ENCODE measurements around the gene SERPINF2. TPM values are rescaled to one million over a fixed set of nuclear protein-coding genes. Genes with fewer than 3 reads are reported as not detected.

Gene SERPINF2
- polyA plus RNA-seq, 1 donor from 2014 or later = not detected

DNA sequence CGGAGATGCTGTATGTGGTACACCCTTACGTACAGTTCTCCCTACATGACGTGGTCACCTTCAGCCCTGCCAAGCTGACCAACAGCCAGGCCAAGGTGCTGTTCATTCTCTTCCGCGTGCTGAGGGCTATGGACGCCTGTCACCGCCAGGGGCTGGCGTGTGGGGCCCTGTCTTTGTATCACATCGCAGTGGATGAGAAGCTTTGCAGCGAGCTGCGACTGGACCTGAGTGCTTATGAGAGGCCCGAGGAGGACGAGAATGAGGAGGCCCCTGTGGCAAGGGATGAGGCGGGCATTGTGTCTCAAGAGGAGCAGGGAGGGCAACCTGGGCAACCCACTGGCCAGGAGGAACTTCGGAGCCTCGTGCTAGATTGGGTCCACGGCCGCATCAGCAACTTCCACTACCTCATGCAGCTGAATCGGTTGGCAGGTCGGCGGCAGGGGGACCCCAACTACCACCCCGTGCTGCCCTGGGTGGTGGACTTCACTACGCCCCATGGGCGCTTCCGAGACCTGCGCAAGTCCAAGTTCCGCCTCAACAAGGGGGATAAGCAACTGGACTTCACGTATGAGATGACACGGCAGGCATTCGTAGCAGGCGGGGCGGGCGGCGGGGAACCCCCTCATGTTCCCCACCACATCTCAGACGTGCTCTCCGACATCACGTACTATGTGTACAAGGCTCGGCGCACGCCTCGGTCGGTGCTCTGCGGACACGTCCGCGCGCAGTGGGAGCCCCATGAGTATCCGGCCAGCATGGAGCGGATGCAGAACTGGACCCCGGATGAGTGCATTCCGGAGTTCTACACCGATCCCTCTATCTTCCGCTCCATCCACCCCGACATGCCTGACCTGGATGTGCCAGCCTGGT lies 16.8 kb upstream of the SERPINF2 start:
- Histone ChIP-seq H3K9me2 (ENCODE audit: insufficient read depth, low read length) (no peaks in the 10 kb centered on the region), H3K9ac (ENCODE audit: low read length) (no peak overlapping the region), H3F3A (ENCODE audit: insufficient read depth, low read length, poor library complexity, severe bottlenecking) (no peaks in the 10 kb centered on the region), H4K20me1 (ENCODE audit: insufficient read depth) (no peaks in the 10 kb centered on the region), H3K36me3 (ENCODE audit: insufficient read depth, low read length) (no peaks in the 10 kb centered on the region), H3K4me2 (ENCODE audit: low read length) (no peak overlapping the region), H3K9me3 (ENCODE audit: low read length) (no peaks in the 10 kb centered on the region), H3K27me3 (ENCODE audit: insufficient read depth, low read depth, low read length) (no peaks in the 10 kb centered on the region), H2AFZ (ENCODE audit: low read depth, low read length) (no peak overlapping the region), H3K27ac (ENCODE audit: low read length) (no peak overlapping the region), H3K4me3 (ENCODE audit: low read length) (peak overlapping the region; percentile 80), H3K79me2 (replicated peaks; ENCODE audit: insufficient read depth, low read length) (no peaks in the 10 kb centered on the region)
- TF ChIP-seq SMC3 (conservative IDR thresholded peaks at IDR 0.05; ENCODE audit: poor library complexity) (no peak), RAD21 (conservative IDR thresholded peaks at IDR 0.05) (no peak), TAF1 (IDR thresholded peaks at IDR 0.05; ENCODE audit: low read depth) (no peak), POLR2AphosphoS5 (IDR thresholded peaks at IDR 0.05) (no peak), EP300 (conservative IDR thresholded peaks at IDR 0.05; ENCODE audit: poor library complexity, severe bottlenecking) (no peak), MXI1 (conservative IDR thresholded peaks at IDR 0.05; ENCODE audit: poor library complexity, severe bottlenecking) (no peak), EZH2 (IDR thresholded peaks at IDR 0.05; ENCODE audit: borderline replicate concordance, insufficient read depth, low read length, poor library complexity, severe bottlenecking) (no peak)
- TF ChIP-seq, protein P1, sequence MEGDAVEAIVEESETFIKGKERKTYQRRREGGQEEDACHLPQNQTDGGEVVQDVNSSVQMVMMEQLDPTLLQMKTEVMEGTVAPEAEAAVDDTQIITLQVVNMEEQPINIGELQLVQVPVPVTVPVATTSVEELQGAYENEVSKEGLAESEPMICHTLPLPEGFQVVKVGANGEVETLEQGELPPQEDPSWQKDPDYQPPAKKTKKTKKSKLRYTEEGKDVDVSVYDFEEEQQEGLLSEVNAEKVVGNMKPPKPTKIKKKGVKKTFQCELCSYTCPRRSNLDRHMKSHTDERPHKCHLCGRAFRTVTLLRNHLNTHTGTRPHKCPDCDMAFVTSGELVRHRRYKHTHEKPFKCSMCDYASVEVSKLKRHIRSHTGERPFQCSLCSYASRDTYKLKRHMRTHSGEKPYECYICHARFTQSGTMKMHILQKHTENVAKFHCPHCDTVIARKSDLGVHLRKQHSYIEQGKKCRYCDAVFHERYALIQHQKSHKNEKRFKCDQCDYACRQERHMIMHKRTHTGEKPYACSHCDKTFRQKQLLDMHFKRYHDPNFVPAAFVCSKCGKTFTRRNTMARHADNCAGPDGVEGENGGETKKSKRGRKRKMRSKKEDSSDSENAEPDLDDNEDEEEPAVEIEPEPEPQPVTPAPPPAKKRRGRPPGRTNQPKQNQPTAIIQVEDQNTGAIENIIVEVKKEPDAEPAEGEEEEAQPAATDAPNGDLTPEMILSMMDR (IDR thresholded peaks at IDR 0.05; ENCODE audit: poor library complexity, severe bottlenecking) = no peak
- TF ChIP-seq, protein P2, sequence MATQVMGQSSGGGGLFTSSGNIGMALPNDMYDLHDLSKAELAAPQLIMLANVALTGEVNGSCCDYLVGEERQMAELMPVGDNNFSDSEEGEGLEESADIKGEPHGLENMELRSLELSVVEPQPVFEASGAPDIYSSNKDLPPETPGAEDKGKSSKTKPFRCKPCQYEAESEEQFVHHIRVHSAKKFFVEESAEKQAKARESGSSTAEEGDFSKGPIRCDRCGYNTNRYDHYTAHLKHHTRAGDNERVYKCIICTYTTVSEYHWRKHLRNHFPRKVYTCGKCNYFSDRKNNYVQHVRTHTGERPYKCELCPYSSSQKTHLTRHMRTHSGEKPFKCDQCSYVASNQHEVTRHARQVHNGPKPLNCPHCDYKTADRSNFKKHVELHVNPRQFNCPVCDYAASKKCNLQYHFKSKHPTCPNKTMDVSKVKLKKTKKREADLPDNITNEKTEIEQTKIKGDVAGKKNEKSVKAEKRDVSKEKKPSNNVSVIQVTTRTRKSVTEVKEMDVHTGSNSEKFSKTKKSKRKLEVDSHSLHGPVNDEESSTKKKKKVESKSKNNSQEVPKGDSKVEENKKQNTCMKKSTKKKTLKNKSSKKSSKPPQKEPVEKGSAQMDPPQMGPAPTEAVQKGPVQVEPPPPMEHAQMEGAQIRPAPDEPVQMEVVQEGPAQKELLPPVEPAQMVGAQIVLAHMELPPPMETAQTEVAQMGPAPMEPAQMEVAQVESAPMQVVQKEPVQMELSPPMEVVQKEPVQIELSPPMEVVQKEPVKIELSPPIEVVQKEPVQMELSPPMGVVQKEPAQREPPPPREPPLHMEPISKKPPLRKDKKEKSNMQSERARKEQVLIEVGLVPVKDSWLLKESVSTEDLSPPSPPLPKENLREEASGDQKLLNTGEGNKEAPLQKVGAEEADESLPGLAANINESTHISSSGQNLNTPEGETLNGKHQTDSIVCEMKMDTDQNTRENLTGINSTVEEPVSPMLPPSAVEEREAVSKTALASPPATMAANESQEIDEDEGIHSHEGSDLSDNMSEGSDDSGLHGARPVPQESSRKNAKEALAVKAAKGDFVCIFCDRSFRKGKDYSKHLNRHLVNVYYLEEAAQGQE (IDR thresholded peaks at IDR 0.05; ENCODE audit: borderline replicate concordance) = no peak

DNA sequence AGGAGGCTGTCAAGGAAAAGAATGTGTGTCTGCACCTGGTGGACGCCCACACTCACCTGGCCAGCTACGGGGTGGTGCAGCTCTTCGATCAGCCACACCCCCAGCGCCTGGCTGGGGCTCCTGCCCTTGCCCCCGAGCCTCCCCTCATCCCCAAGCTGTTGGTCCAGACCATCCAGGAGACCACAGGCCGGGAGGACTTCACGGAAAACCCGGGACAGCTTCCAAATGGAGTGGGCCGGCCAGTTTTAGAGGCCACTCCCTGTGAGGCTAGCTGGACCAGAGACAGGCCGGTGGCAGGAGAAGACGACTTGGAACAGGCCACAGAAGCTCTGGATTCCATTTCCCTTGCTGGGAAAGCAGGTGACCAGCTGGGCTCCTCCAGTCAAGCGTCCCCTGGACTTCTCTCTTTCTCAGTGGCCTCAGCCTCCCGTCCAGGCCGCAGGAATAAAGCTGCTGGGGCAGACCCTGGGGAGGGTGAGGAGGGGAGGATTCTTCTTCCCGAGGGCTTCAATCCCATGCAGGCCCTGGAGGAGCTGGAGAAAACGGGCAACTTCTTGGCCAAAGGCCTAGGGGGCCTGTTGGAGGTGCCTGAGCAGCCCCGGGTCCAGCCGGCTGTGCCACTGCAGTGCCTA lies 15.9 kb upstream of the SERPINF2 start:
- H2AFZ ChIP-seq (ENCODE audit: low read depth, low read length) = no peak overlapping the region
- no peaks in the 10 kb centered on the region for H3K9me2 ChIP-seq (ENCODE audit: insufficient read depth, low read length)
- H3F3A ChIP-seq (ENCODE audit: insufficient read depth, low read length, poor library complexity, severe bottlenecking) = no peaks in the 10 kb centered on the region
- H3K27me3 ChIP-seq (ENCODE audit: insufficient read depth, low read depth, low read length) = no peaks in the 10 kb centered on the region
- no peak overlapping the region for H3K4me3 ChIP-seq (ENCODE audit: low read length)
- no peak overlapping the region for H3K27ac ChIP-seq (ENCODE audit: low read length)
- H4K20me1 ChIP-seq (ENCODE audit: insufficient read depth) = no peaks in the 10 kb centered on the region
- H3K79me2 ChIP-seq (replicated peaks; ENCODE audit: insufficient read depth, low read length) = no peaks in the 10 kb centered on the region
- TF ChIP-seq, protein P1 (IDR thresholded peaks at IDR 0.05; ENCODE audit: poor library complexity, severe bottlenecking) = no peak
- TF ChIP-seq RAD21 (conservative IDR thresholded peaks at IDR 0.05) (no peak), SMC3 (conservative IDR thresholded peaks at IDR 0.05; ENCODE audit: poor library complexity) (no peak), POLR2AphosphoS5 (IDR thresholded peaks at IDR 0.05) (no peak), EZH2 (IDR thresholded peaks at IDR 0.05; ENCODE audit: borderline replicate concordance, insufficient read depth, low read length, poor library complexity, severe bottlenecking) (no peak), TAF1 (IDR thresholded peaks at IDR 0.05; ENCODE audit: low read depth) (no peak), EP300 (conservative IDR thresholded peaks at IDR 0.05; ENCODE audit: poor library complexity, severe bottlenecking) (no peak)
- TF ChIP-seq, protein P2 (IDR thresholded peaks at IDR 0.05; ENCODE audit: borderline replicate concordance) = no peak
- H3K36me3 ChIP-seq (ENCODE audit: insufficient read depth, low read length) = no peaks in the 10 kb centered on the region
- no peaks in the 10 kb centered on the region for H3K9me3 ChIP-seq (ENCODE audit: low read length)
- H3K9ac ChIP-seq (ENCODE audit: low read length) = no peak overlapping the region
- no peak overlapping the region for H3K4me2 ChIP-seq (ENCODE audit: low read length)

Data from neural cell (in vitro differentiated cells).